GM12878 (cell line): ENCODE measurements around the gene IBA57. TPM values are rescaled to one million over a fixed set of nuclear protein-coding genes. Genes with fewer than 3 reads are reported as not detected.

Experiments used
- ATAC-seq: fragments of 200-7000 bp; cut with Tn5 transposase; 3 replicates; pipeline ENCODE4 v1.9.1; 2020; ENCODE audit warnings: mild to moderate bottlenecking, moderate library complexity
- BruUV-seq: library from RNA; stranded (reverse); fragments of 400-500 nt; replicated peaks from 2 replicates; lab custom pipeline; 2021; lab: Mats Ljungman, UMichigan
- CTCF ChIA-PET: fragments of 300-600 bp; sonication (Branson Sonifier 250); formaldehyde crosslinking; extraction: SDS; loops from one replicate; lab custom pipeline; 2021; ENCODE audit warnings: inconsistent platforms; lab: Yijun Ruan, JAX
- POLR2A ChIA-PET: fragments of 350-600 bp; formaldehyde crosslinking; extraction: SDS; loops from one replicate; lab custom pipeline; 2021; ENCODE audit warnings: inconsistent platforms; lab: Charles Lee
- RAD21 ChIA-PET: fragments of 300-600 bp; sonication (Branson Sonifier 250); formaldehyde crosslinking; loops from one replicate; lab custom pipeline; 2023; ENCODE audit warnings: antibody characterized with exemption; ENCODE audit not compliant: unreplicated experiment; lab: Charles Lee
- SMC1A ChIA-PET: fragments of 300-600 bp; sonication (Branson Sonifier 250); formaldehyde crosslinking; loops from one replicate; lab custom pipeline; 2023; ENCODE audit not compliant: unreplicated experiment, uncharacterized antibody; lab: Charles Lee
- DNase-seq: peaks from one replicate; pipeline ENCODE4 v3.0.0-alpha.2; 2011; ENCODE audit warnings: low read depth, low spot score
- FAIRE-seq: peaks from 3 replicates; lab custom pipeline; 2011; peaks lifted over from hg19 to GRCh38; lab: Jason Lieb, UNC
- H2AFZ ChIP-seq: 2 replicates; pipeline ENCODE4 v1.6.0; 2011; ENCODE audit warnings: low read depth, low read length, control low read depth; ENCODE audit not compliant: control insufficient read depth
- H3K27ac ChIP-seq: 2 replicates; pipeline ENCODE4 v1.5.1; 2011; ENCODE audit warnings: control low read depth; ENCODE audit not compliant: control insufficient read depth, insufficient read depth
- H3K27me3 ChIP-seq, 2 experiments: replicated peaks in 1 of 2; 2 replicates each; pipeline versions ENCODE4 v1.6.0 to v1.6.1; 2011; ENCODE audit warnings: low read length in 1 of 2; ENCODE audit not compliant: control insufficient read depth in 2 of 2, insufficient read depth in 2 of 2
- H3K36me3 ChIP-seq, 2 experiments: 2 replicates each; pipeline ENCODE4 v1.5.1; 2011; ENCODE audit warnings: low read length in 1 of 2; ENCODE audit not compliant: control insufficient read depth in 2 of 2, insufficient read depth in 2 of 2
- H3K4me1 ChIP-seq: 2 replicates; pipeline ENCODE4 v1.6.1; 2011; ENCODE audit warnings: mild to moderate bottlenecking, low read length, moderate library complexity, mixed read lengths; ENCODE audit not compliant: control insufficient read depth, insufficient read depth
- H3K4me2 ChIP-seq: 2 replicates; pipeline ENCODE4 v1.6.0; 2011; ENCODE audit warnings: control low read depth; ENCODE audit not compliant: control insufficient read depth, insufficient read depth
- H3K4me3 ChIP-seq: fragments of 200-600 bp; sonication (generic); 2 replicates; pipeline ENCODE4 v1.5.1; 2016
- H3K79me2 ChIP-seq: 2 replicates; pipeline ENCODE4 v1.6.0; 2011; ENCODE audit warnings: low read length; ENCODE audit not compliant: control insufficient read depth, insufficient read depth
- H3K9ac ChIP-seq: 2 replicates; pipeline ENCODE4 v1.8.0; 2011; ENCODE audit warnings: low read length, control low read depth, mixed read lengths; ENCODE audit not compliant: control insufficient read depth, insufficient read depth
- H3K9me3 ChIP-seq: replicated peaks from 3 replicates; pipeline ENCODE4 v1.5.1; 2011; ENCODE audit warnings: mild to moderate bottlenecking, low read length; ENCODE audit not compliant: control insufficient read depth, insufficient read depth
- H4K20me1 ChIP-seq: 2 replicates; pipeline ENCODE4 v1.6.0; 2011; ENCODE audit not compliant: control insufficient read depth, insufficient read depth
- CBX5 ChIP-seq: sonication (generic); IDR thresholded peaks from 2 replicates; pipeline ENCODE4 v1.6.1; 2016; ENCODE audit warnings: low read depth, moderate library complexity, mild to moderate bottlenecking, inconsistent platforms
- ETV6 ChIP-seq, 2 experiments: fragments of 450-650 bp in 1 of 2; IDR thresholded peaks in 1 of 2; conservative IDR thresholded peaks in 1 of 2; 2 replicates each; pipeline ENCODE4 v1.6.1; 2014; ENCODE audit warnings: antibody characterized with exemption in 1 of 2, borderline replicate concordance in 1 of 2, low read depth in 1 of 2, mild to moderate bottlenecking in 1 of 2, moderate library complexity in 1 of 2
- NR2C1 ChIP-seq: fragments of 450-650 bp; IDR thresholded peaks from 2 replicates; pipeline ENCODE4 v1.6.1; 2017; ENCODE audit warnings: antibody characterized with exemption, mild to moderate bottlenecking, moderate library complexity
- SMC3 ChIP-seq: IDR thresholded peaks from 2 replicates; pipeline ENCODE4 v1.6.1; 2011; ENCODE audit warnings: low read length, improper control_type of control experiment, borderline replicate concordance
- SREBF2 ChIP-seq: IDR thresholded peaks from 2 replicates; pipeline ENCODE4 v1.6.1; 2012; ENCODE audit warnings: mild to moderate bottlenecking, low read length
- TCF12 ChIP-seq: IDR thresholded peaks from 2 replicates; pipeline ENCODE4 v1.6.1; 2011; ENCODE audit warnings: low read depth, mild to moderate bottlenecking, low read length
- ZNF384 ChIP-seq: IDR thresholded peaks from 2 replicates; pipeline ENCODE4 v1.6.1; 2012; ENCODE audit warnings: low read depth, mild to moderate bottlenecking, low read length, improper control_type of control experiment, borderline replicate concordance
- WGBS: methylation state at CpG from one replicate; pipeline ENCODE4 v1.1.6; 2016; ENCODE audit warnings: low lambda C conversion rate; ENCODE audit not compliant: insufficient replicate concordance, insufficient coverage; ENCODE audit errors: missing lambda C conversion rate; 5-methylcytosine and 5-hydroxymethylcytosine counted together
- in situ Hi-C: fragments of 300-500 bp; cut with MboI; formaldehyde crosslinking; loops from 9 replicates; pipeline ENCODE4 v1.14.3; 2018; ENCODE audit warnings: mixed read lengths
- intact Hi-C: fragments of 100-400 bp; cut with micrococcal nuclease; formaldehyde crosslinking; loops from one replicate; pipeline ENCODE4 v1.14.2; 2022; ENCODE audit not compliant: unreplicated experiment
- polyA plus RNA-seq, 11 experiments: library from polyadenylated mRNA; depleted of rRNA in 4 of 11; unstranded in 6 of 11; stranded (reverse) in 5 of 11; fragments of >200 nt; fragmentation: Nextera tagmentation in 4 of 11; fragmentation: Illumina TruSeq in 1 of 11; extraction: Ambion mirVana in 4 of 11; extraction: Trizol in 1 of 11; gene quantifications; 1 replicate in 1 of 11; 2 replicates in 10 of 11; pipeline versions ENCODE4 v1.2.1 to v1.2.3, GENCODE V29; 2011 to 2016; ENCODE audit warnings: inconsistent platforms in 2 of 11, missing spikeins in 2 of 11, low read depth in 1 of 11
- total RNA-seq, 4 experiments: library from RNA; depleted of rRNA in 3 of 4; stranded (reverse); fragments of >200 nt in 3 of 4; fragmentation: Illumina TruSeq in 1 of 4; extraction: Trizol in 1 of 4; gene quantifications; 2 replicates each; pipeline versions ENCODE4 v1.2.1 to v1.2.3, GENCODE V29; 2013 to 2021
- TF ChIP-seq, protein P1 (sequence below): IDR thresholded peaks from 2 replicates; pipeline ENCODE4 v1.6.1; 2011; ENCODE audit warnings: low read depth, mild to moderate bottlenecking, low read length, moderate library complexity, borderline replicate concordance; ENCODE audit errors: extremely low read depth
- TF ChIP-seq, protein P2 (sequence below): fragments of 450-650 bp; IDR thresholded peaks from 2 replicates; pipeline ENCODE4 v1.6.1; 2016; ENCODE audit warnings: mild to moderate bottlenecking, moderate library complexity, borderline replicate concordance

IBA57 gene
- total and polyA plus RNA-seq, 10 of the 15 experiments (the other 5 are each of a cell fraction or from before 2014, with no cell fraction given): 0.51 to 8.6 (median 3.7) TPM

DNA sequence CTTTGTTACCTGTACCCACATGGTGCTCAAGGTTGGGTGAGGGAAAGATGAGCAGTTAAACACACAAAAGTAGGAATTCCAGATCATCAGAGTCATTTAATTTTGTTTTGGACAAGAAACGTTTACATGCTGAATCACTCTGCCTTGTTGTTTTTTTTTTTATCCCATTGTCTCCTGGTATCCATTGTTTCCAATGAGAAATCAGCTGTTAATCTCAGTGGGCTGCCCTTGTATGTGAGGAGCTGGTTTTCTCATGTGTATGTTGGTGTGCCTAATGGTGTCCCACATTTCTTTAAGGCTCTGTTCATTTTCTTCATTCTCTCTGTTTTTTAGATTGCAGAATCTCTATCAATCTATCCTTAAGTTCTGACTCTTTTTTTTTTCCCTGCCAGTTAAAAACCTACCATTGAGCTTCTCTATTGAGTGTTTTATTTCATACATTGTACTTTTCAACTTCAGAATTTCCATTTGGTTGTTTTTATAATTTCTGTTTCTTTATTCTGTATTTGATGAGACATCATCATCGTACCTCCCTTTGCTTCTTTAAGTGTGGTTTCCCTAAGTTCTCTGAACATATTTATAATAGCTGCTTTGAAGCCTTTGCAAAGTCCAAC lies 33.5 kb downstream of the IBA57 start:
- no peak for TF ChIP-seq NR2C1
- TF ChIP-seq SMC3: no peak
- no peak for TF ChIP-seq TCF12
- TF ChIP-seq ZNF384: peak; percentile 40; the same call in 1 of the 2 replicates
- TF ChIP-seq SREBF2: no peak
- TF ChIP-seq, protein P1, sequence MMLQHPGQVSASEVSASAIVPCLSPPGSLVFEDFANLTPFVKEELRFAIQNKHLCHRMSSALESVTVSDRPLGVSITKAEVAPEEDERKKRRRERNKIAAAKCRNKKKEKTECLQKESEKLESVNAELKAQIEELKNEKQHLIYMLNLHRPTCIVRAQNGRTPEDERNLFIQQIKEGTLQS: no peak
- TF ChIP-seq CBX5: peak; percentile 90
- TF ChIP-seq, protein P2, sequence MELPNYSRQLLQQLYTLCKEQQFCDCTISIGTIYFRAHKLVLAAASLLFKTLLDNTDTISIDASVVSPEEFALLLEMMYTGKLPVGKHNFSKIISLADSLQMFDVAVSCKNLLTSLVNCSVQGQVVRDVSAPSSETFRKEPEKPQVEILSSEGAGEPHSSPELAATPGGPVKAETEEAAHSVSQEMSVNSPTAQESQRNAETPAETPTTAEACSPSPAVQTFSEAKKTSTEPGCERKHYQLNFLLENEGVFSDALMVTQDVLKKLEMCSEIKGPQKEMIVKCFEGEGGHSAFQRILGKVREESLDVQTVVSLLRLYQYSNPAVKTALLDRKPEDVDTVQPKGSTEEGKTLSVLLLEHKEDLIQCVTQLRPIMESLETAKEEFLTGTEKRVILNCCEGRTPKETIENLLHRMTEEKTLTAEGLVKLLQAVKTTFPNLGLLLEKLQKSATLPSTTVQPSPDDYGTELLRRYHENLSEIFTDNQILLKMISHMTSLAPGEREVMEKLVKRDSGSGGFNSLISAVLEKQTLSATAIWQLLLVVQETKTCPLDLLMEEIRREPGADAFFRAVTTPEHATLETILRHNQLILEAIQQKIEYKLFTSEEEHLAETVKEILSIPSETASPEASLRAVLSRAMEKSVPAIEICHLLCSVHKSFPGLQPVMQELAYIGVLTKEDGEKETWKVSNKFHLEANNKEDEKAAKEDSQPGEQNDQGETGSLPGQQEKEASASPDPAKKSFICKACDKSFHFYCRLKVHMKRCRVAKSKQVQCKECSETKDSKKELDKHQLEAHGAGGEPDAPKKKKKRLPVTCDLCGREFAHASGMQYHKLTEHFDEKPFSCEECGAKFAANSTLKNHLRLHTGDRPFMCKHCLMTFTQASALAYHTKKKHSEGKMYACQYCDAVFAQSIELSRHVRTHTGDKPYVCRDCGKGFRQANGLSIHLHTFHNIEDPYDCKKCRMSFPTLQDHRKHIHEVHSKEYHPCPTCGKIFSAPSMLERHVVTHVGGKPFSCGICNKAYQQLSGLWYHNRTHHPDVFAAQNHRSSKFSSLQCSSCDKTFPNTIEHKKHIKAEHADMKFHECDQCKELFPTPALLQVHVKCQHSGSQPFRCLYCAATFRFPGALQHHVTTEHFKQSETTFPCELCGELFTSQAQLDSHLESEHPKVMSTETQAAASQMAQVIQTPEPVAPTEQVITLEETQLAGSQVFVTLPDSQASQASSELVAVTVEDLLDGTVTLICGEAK: no peak
- TF ChIP-seq ETV6 (conservative IDR thresholded peaks at IDR 0.05 in 1 of 2, IDR thresholded peaks at IDR 0.05 in 1 of 2; ENCODE audit: borderline replicate concordance in 1 of 2, low read depth in 1 of 2): no peak
- Histone ChIP-seq H3K9me3 (peaks cover 7% of the 10 kb centered on the region; the same call in 1 of the 3 replicates), H3K27ac (no peak overlapping the region), H3K9ac (no peak overlapping the region), H4K20me1 (no peaks in the 10 kb centered on the region), H3K36me3 (no peaks in the 10 kb centered on the region), H3K4me3 (no peak overlapping the region), H2AFZ (no peak overlapping the region), H3K27me3 (no peaks in the 10 kb centered on the region), H3K79me2 (no peaks in the 10 kb centered on the region), H3K4me2 (no peak overlapping the region), H3K4me1 (no peaks in the 10 kb centered on the region)
- in situ Hi-C loops: no loop called here
- no TSS peak for BruUV-seq
- ChIA-PET CTCF (no interaction called here), POLR2A (no interaction called here), RAD21 (no interaction called here), SMC1A (no interaction called here)
- ATAC-seq (no peak), FAIRE-seq (no peak), DNase-seq (no peak)
- intact Hi-C loops: no loop called here
- 43% methylated on average over 2 of the region's 2 CpGs for WGBS
